ENCODE data around the gene NUFIP2. TPM values are rescaled to one million over a fixed set of nuclear protein-coding genes. Genes with fewer than 3 reads are reported as not detected.

NUFIP2 gene
- total and polyA plus RNA-seq, 12 donors: 7.1 to 58.3 (median 39.3) TPM

DNA sequence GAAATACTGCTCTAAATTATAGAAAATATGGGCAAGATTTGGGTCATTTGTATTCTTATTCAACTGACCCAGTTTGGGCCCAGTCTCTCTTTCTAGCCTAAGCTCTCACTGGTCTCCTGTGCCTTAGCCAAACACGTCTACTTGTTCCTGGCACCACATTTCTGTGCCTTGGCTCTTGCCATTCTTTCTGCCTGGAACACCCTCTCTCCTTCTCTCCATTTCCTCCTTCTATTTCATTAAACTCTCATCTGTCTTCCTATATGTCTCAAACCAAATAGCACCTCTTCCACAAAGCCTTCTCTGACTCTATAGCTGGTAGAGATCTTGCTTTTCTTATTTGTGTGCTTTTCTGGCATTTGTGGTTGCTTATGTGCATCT is 37.7 kb upstream of the NUFIP2 start:
- Histone ChIP-seq H3K27ac (no peak overlapping the region), H3K4me3 (no peak overlapping the region), H3K36me3 (no peaks in the 10 kb centered on the region), H3K27me3 (no peaks in the 10 kb centered on the region), H3K9me3 (no peaks in the 10 kb centered on the region), H3K4me1 (no peaks in the 10 kb centered on the region)
- intact Hi-C loops (cut with DNase I): no loop called here
- DNase-seq (no peak), ATAC-seq (no peak)
- WGBS, 2 donors: 24 to 45% methylated on average over 1 of the region's 1 CpG
- TF ChIP-seq CTCF (IDR thresholded peaks at IDR 0.05): no peak

DNA sequence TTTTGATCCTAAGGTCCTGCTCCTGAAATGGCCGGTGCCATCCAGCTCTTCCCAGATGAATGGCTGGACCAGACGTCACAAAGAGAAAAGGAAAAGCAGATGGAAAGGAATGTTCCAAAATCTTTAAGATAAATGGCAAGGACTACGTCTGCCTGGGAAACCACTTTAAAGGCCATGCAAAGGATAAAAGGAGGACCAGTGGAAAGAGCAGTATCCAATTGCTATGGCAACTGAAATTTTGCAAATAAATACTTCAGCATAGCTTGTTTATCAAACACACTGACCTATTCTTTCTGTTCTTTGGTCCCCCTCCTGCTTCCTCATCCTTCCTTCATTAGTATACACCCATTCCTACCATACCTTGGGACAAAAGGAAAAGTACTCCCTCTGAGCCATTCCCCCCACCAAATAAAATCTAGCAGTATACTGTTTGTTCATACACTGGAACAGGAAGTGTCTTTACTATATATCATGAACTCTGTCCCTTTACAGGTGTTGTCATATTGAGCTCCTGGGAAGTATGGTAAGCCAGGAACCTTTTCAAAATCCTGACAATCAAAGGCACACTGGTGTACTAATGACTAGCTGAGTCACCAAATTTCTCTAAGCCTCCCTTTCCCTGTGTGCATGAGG is 37.2 kb upstream of the NUFIP2 start:
- Histone ChIP-seq H3K9me3 (no peaks in the 10 kb centered on the region), H3K4me3 (no peak overlapping the region), H3K27me3 (no peaks in the 10 kb centered on the region), H3K36me3 (no peaks in the 10 kb centered on the region), H3K27ac (no peak overlapping the region), H3K4me1 (no peaks in the 10 kb centered on the region)
- TF ChIP-seq CTCF (IDR thresholded peaks at IDR 0.05): no peak
- 67 to 76% methylated on average over 3 of the region's 3 CpGs for WGBS, 2 donors
- intact Hi-C loops (cut with DNase I): no loop called here
- DNase-seq: no peak
- no peak for ATAC-seq

DNA sequence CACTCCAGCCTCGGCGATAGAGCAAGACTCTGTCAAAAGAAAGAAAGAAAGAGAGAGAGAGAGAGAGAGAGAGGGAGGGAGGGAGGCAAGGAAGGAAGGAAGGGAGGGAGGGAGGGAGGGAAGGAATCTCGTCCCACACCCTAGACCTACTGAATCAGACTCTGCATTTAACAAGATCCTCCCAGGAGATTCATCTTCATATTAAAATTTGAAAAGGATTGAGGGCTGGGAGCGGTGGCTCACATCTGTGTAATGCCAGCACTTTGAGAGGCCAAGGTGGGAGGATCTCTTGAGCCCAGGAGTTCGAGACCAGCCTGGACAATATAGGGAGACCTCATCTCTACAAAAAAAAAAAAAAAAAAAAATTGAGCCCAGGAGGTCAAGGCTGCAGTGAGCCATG is 33.5 kb upstream of the NUFIP2 start:
- no peak for ATAC-seq
- intact Hi-C loops (cut with DNase I): no loop called here
- 58 to 67% methylated on average over 5 of the region's 5 CpGs for WGBS, 2 donors

GRCh38 chr17:29326023-29326813 is 32.3 kb upstream of the NUFIP2 start:
- Histone ChIP-seq H3K36me3 (no peaks in the 10 kb centered on the region), H3K4me3 (no peak overlapping the region), H3K4me1 (no peaks in the 10 kb centered on the region), H3K27me3 (no peaks in the 10 kb centered on the region), H3K9me3 (no peaks in the 10 kb centered on the region), H3K27ac (no peak overlapping the region)
- intact Hi-C loops (cut with DNase I): no loop called here
- no peak for TF ChIP-seq CTCF (IDR thresholded peaks at IDR 0.05)
- WGBS, 2 donors: 92% methylated on average over 6 of the region's 6 CpGs
- DNase-seq (no peak), ATAC-seq (no peak)

More for the DNA sequence above, 33.5 kb upstream of the NUFIP2 start:
- no peaks in the 10 kb centered on the region for H3K9me3 ChIP-seq
- DNase-seq: no peak
- no peaks in the 10 kb centered on the region for H3K27me3 ChIP-seq
- TF ChIP-seq CTCF (IDR thresholded peaks at IDR 0.05): no peak
- no peaks in the 10 kb centered on the region for H3K36me3 ChIP-seq
- H3K27ac ChIP-seq: no peak overlapping the region
- no peak overlapping the region for H3K4me3 ChIP-seq
- no peaks in the 10 kb centered on the region for H3K4me1 ChIP-seq

Measured in heart right ventricle (tissue), 16 donors.